H4 (cell line): ENCODE measurements around the gene CDT1. TPM values are rescaled to one million over a fixed set of nuclear protein-coding genes. Genes with fewer than 3 reads are reported as not detected.
"Not testable (repeated sequence)": the region's sequence is repeated elsewhere in the genome, so short reads cannot be mapped to it uniquely, and the experiment has no call there.

Experiments used
- DNase-seq: peaks from one replicate; pipeline ENCODE4 v3.0.0-alpha.2; 2015; ENCODE audit warnings: low spot score
- total RNA-seq: library from RNA; depleted of rRNA; stranded (reverse); fragments of >200 nt; shearing (Covaris generic); gene quantifications from 2 replicates; pipeline ENCODE4 v1.2.3, GENCODE V29; 2014

CDT1 gene
- total RNA-seq, 1 experiment from 2014 or later: 26.4 TPM

DNA sequence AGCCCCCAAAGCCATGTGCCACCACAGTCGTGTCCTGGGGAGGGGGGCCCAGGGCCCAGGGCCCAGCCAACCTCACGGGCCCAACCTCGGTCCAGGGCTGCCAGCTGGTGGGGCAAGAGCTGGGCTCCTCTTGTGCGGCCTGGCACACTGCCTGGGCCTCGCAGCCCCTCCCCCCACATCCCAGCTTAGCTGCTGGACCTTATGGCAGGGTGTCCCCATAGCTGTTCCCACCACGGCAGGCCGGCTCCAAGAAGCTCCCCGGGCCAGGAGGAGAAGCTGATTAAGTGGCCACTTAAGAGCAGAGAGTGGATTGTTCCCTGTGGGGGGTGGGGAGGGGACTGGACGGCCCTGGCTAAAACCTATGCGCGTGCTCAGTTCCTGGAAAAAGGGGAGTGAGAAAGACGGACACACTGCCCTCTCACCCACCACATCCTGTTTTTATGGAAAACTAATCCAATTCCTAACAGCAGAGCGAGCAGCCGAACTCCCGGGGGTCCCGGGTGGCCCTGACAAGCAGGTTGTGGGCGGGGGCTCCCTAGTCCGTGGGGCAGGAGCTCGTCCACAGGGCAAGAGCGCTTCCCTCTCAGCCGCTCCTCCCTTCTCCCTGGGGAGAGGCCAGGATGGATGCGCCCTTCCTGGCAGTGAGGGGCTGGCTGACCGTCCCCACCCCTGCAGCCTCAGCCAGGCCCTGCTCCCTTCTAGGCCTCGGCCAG, 35.4 kb upstream of the CDT1 start:
- DNase-seq: no peak

GRCh38 chr16:88769617-88770460, 33.8 kb upstream of the CDT1 start:
- DNase-seq: no peak

- peak; percentile 98 for DNase-seq
Measured at GRCh38 chr16:88770461-88771293, 32.9 kb upstream of the CDT1 start.

GRCh38 chr16:88771294-88771772, 32.3 kb upstream of the CDT1 start:
- DNase-seq: no peak

- DNase-seq: not testable (repeated sequence)
Measured at GRCh38 chr16:88771781-88772180, 31.8 kb upstream of the CDT1 start.

DNA sequence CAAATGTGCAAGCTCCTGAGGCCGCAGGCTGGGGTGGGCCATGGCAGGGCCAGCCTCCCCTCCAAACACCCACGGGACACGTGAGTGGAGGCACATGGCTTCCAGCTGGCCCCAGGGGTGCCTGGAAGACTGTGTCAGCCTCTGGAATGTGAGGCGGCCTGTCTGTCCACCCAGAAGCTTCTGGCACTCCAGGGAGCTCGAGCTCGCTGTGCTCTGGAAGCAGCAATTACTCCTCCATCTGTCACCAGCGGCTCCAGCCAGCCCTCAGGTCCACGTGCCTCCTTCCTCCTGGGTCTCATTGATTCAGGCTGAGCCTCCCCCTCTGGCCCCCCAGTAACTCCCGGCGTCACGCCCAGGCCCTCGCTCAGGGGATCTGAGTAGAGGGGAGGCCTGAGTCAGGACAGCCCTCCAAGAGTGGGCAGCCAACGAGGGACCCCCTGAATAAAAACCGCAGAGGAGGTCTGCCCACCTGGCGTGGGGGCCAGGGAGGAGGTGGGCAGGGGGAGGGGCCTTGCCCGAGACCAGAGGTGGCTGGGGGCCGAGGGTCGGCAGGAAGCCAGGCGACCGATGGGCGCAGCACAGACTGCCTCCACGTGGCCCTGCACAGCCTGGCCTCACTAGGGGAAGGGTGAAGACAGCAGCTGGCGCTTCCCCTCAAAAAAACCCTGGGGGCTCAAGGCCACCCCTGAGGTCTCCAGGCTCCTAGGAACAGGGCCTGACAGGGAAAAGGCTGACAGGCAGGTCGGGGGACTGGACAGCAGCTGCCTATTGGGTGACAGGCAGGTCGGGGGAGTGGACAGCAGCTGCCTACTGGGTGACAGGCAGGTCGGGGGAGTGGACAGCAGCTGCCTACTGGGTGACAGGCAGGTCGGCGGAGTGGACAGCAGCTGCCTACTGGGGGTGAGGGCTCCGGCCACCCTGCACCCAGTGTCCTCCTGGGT, 30.4 kb upstream of the CDT1 start:
- peak; percentile 66 for DNase-seq

- peak; percentile 94 for DNase-seq
Measured at GRCh38 chr16:88773812-88774291, 29.7 kb upstream of the CDT1 start.

DNA sequence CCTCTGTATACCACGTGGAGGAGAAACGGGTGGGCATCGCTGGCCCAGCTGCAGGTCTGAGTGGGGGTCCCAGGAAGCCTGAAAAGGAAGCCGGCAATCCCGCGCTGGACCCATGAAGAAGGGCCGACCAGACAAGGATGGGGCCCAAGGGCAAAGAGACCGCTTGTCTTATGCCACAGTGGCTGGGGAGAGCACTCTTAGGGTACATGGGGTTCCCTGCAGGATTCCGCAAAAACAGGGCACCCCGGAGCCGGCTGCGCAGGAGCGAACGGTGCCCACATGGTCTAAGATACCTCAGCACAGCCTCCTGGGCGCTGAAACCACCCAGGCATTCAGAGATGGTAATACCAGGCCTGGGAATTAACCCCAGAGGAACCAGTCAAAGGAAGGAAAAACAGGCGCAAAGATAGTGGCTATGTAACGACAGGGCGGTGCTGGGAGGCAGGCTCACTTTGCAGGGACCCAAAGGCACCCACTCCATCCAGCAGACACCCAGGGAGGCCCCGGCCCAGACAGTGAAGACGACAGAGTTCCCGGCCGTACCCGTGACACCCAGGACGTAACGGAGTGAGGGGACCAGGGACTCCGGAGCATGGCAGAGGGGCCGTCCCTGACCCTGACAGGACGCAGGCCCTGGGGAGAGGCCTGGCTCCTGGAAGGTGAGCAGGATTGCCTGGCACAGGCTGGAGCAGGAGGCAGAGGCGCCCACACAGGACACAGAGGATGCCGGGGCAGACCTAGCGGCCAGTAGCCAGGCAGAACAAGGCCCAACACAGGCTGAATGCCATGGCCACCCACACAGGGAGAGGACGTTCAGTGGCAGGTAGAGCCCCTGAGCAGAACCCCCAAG, 28.8 kb upstream of the CDT1 start:
- DNase-seq: no peak

DNA sequence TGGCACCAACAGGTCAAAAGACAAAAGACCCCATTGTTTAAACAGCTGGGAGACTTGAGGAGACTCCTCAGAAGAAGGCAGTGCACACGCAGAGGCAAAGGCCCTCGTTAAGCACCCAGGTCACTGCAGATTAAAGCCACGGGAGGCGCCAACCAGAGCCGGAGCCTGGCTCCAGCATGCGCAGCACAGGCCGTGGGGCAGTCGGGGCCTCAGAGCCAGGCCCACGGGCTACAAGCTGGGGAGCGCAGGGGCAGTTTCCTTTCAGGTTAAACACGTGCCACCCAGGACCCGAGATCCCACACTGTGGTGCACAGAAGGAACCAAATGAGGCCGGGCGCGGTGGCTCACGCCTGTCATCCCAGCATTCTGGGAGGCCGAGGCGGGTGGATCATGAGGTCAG, 27.8 kb upstream of the CDT1 start:
- no peak for DNase-seq

- no peak for DNase-seq
Measured at GRCh38 chr16:88777471-88778270, 25.9 kb upstream of the CDT1 start.

- DNase-seq: no peak
Measured at GRCh38 chr16:88778271-88778525, 25.4 kb upstream of the CDT1 start.

GRCh38 chr16:88778541-88779065, 25.0 kb upstream of the CDT1 start:
- no peak for DNase-seq

- no peak for DNase-seq
Measured at GRCh38 chr16:88779406-88780141, 24.0 kb upstream of the CDT1 start.

DNA sequence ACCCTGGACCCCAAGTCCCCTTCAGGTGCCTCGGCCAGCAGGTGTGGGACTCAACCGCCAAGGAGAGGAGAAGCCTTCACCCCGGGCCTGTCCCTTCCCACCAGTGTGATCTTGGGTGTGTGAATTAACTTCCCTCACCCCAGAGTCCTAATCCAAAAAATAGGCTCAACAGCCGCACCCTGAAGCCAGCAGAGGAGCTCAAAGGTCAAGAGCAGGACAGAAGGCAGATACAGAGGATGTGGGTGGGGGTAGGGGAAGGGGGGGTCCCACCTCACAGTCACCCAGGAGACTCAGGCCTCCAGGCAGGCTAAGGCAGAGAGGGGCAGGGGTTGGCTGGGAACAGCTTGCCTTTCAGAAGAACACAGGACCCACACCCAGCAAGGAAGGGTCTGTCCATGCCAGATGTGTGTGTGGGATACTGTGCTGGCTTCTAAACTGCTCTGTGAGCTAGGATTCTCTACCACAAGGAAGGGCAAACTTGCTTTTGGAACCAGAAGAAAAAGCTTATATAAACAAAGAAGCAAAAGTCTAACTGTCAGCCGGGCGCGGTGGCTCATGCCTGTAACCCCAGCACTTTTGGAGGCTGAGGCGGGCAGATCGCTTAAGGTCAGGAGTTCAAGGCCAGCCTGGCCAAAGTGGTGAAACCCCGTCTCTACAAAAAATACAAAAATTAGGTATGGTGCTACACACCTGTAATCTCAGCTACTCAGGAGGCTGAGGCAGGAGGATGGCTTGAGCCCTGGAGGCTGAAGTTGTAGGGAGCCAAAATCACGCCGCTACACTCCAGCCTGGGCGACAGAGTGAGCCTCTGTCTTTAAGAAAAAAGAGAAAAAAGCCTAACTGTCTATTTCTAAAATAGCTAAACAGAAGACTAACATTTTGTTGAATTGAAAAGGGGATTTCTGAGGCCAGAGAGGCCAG, 23.2 kb upstream of the CDT1 start:
- DNase-seq: no peak

- no peak for DNase-seq
Measured at GRCh38 chr16:88781140-88782077, 22.2 kb upstream of the CDT1 start.
